IPS DF 4.7 (cell line): Measurements from ENCODE around the gene ARIH2.
"Not testable (repeated sequence)": the region's sequence is repeated elsewhere in the genome, so short reads cannot be mapped to it uniquely, and the experiment has no call there.

Experiments
- DNase-seq: peaks from one replicate; pipeline ENCODE4 v3.0.0-alpha.2; 2013; ENCODE audit warnings: low spot score; ENCODE audit errors: extremely low read depth

ARIH2 gene

DNA sequence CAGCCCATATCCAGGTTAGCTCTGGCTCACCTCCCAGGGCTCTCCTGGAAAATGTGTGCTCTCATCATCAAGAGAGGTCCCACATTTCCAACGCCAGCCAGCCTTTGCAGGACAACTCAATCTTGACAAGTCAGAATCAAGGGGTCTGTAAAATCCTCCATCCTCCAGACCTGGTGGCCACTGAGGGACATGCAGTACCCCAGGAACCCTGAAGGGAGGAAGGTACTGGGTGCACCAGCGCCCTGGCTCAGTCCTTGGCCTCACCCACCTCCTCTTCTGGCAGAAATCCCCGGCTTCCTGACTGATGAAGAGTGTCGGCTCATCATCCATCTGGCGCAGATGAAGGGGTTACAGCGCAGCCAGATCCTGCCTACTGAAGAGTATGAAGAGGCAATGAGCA lies 82.5 kb downstream of the ARIH2 start:
- no peak for DNase-seq

DNA sequence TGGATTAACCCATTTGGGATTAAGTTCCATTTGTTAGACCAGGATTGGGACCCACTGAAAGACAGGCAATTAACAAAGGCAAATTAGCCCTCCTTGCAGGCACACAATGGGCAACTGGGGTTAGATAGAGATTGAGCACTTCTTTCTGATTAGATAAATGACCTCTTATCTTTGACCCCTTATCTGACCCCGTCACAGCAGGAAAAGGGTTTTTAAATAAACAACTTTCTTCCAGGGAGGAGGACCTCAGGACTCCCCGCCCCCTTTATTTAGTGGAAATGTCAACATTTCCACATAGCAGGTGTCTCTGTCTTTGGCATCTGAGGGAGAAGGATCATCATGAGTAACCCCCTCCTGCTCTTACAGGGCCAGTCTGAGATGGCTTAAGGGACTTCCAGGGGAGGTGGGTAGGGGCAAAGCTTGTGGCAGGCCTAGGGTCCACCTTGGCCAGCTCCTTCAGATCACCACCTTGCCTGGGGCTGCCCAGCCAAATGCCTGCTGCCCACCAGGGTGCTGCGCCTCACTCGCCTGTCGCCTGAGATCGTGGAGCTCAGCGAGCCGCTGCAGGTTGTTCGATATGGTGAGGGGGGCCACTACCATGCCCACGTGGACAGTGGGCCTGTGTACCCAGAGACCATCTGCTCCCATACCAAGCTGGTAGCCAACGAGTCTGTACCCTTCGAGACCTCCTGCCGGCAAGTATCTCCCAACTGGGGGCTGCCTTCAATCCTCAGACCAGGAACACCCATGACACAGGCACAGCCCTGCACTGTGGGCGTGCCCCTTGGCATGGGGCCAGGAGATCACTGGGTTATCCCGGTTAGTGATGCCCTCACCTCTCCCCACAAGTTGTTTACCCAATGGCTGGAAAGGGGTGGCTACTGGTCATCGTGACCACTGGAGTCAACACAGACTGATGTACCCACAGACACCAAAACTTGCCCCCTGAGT lies 86.0 kb downstream of the ARIH2 start:
- no peak for DNase-seq

- DNase-seq = no peak
Observed at GRCh38 chr3:49005303-49005680, 86.7 kb downstream of the ARIH2 start.

GRCh38 chr3:49005998-49006397 lies 87.4 kb downstream of the ARIH2 start:
- no peak for DNase-seq

DNA sequence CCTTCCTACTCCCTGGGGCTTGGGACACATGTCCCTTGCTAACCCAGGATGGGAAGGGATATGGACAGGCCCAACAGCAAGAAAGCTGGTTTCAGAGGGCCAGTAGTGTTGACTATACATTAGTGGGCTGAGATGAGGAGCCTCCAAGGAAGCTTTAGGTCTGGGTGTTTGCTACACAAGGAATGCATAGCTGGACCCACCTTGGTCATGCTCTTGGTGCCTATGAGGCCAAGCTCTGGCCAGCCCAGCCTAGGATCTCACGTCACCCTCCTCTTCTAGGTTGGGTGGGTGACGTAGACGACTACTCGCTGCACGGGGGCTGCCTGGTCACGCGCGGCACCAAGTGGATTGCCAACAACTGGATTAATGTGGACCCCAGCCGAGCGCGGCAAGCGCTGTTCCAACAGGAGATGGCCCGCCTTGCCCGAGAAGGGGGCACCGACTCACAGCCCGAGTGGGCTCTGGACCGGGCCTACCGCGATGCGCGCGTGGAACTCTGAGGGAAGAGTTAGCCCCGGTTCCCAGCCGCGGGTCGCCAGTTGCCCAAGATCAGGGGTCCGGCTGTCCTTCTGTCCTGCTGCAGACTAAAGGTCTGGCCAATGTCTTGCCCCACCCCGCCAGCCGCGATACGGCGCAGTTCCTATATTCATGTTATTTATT lies 87.9 kb downstream of the ARIH2 start:
- no peak for DNase-seq

DNA sequence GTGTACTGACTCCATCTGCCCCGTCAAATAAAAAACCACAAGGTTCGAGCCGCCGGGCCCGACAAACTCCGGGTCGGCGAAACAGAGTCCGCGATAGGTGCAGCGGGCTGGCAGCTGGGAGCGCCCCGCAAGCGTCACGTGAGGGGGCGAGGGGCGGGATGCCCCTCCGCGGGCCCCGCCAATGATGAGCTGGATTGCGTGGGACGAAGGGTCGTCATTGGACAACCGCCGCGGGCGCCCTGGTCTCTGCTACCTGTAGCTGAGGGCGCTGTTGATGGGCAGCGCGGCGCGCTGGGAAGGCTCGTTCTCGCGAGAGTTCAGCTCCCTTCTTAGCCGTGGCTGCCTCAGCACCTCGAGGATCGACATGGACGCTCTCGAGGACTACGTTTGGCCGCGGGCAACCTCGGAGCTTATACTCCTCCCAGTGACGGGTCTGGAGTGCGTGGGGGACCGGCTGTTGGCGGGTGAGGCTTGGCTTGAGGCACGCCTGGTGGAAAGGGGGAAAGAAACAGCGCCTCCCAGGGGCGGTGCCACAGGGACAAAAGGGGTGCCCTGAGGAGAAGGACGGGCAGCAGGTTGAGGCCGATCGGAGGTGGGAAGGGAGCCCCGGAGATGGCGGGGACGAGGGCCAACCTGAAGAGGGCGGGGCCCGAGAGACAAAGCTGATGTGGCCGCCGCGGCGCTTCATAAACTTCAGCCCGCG lies 88.6 kb downstream of the ARIH2 start, which contains the start of gene WDR6:
Gene WDR6, plus strand, starts transcription at position 324 of the 703 bp plus-strand sequence. Its CDS starts 41 bp downstream, at position 365.
- peak; percentile 94 for DNase-seq

DNA sequence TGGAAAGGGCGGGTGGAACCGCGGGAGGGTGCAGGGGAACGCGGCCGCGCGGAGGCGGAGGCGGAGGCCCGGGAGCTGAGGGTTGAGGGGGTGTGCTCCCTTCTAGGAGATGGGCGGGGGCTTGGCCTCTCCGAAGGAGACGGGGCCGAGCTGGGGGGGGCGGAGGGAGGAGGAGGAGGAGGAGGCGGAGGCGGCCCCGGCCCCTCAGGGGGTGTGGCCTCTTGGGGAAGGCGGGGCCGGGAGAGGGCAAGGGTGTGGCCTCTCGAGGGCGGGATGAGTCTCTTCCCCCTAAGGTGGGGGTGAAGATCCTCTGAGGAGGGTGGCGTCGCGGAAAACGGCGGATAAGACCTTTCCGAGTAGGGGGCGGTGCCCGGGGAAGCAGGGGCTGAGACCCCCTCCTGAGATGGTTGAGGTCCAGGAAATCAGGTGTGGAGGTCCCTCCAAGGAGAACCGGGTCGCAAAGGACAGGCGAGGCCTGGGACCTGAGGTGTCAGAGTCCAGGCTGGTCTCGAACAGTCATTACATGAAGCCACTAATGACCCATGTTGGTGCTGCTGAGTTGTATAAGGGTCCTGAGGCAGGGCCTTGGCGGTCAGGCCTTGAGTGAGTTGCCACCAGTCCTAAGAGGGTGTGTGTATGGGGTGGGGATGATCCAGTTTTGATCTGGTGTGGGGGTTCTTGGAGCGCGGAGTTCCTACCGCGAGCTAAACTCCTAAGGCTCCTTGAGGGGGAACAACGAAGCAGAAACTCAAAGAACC lies 89.3 kb downstream of the ARIH2 start:
- no peak for DNase-seq

DNA sequence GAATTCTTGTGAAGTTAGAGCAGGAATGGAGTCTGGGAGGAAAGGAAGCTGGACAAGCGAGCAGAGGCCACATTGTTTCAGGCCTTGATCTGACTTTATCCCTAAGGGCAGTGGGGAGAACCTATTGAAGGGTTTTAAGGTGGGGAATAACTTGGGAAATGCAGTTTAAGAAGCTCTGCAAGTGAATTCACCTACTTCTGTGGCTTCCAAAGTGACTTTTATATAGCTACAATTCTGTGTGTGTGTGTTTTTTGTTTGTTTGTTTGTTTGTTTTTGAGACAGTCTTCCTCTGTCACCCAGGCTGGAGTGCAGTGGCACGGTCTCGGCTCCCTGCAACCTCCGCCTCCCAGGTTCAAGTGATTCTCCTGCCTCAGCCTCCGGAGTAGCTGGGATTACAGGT lies 90.0 kb downstream of the ARIH2 start:
- DNase-seq = not testable (repeated sequence)

DNA sequence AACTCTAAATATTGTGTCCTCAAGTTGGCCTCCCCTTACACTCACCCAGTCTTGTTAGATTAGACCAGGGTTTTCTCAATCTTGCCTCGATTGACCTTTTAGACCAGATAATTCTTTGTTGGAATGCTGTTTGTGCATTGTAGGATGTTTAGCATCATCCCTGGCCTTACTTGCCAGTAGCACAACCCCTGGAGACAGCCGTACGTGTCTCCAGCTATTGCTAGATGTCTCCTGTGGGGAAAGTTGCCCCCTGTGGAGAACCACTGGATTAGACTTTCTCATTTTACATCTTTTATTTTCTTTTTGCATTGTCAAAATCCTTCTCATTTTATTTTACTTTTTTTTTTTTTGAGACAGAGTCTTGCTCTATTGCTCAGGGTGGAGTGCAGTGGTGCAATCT lies 90.8 kb downstream of the ARIH2 start:
- DNase-seq = no peak

GRCh38 chr3:49012441-49013017 lies 93.9 kb downstream of the ARIH2 start:
- DNase-seq = no peak

GRCh38 chr3:49013113-49013737 lies 94.6 kb downstream of the ARIH2 start:
- DNase-seq = no peak

DNA sequence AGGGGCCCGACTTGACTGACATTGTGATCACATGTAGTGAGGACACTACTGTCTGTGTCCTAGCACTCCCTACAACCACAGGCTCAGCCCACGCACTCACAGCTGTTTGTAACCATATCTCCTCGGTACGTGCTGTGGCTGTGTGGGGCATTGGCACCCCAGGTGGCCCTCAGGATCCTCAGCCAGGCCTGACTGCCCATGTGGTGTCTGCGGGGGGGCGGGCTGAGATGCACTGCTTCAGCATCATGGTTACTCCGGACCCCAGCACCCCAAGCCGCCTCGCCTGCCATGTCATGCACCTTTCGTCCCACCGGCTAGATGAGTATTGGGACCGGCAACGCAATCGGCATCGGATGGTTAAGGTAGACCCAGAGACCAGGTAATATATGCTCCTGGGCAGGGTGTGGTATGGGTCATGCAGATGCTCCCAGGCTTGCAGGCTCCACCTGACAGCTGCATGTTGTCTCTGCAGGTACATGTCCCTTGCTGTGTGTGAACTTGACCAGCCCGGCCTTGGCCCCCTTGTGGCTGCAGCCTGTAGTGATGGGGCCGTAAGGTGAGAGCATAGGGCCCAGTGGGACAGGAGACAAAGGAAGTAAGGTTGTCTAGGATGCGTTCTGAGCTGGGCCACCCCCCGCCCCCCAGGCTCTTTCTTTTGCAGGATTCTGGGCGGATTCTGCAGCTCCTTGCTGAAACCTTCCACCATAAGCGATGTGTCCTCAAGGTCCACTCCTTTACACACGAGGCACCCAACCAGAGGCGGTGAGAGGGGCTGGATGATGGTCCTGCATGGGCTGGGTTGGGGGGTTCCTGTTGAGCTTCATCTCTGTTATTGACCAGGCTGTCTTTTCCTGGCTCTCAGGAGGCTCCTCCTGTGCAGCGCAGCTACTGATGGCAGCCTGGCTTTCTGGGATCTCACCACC lies 95.4 kb downstream of the ARIH2 start:
- DNase-seq = no peak

DNA sequence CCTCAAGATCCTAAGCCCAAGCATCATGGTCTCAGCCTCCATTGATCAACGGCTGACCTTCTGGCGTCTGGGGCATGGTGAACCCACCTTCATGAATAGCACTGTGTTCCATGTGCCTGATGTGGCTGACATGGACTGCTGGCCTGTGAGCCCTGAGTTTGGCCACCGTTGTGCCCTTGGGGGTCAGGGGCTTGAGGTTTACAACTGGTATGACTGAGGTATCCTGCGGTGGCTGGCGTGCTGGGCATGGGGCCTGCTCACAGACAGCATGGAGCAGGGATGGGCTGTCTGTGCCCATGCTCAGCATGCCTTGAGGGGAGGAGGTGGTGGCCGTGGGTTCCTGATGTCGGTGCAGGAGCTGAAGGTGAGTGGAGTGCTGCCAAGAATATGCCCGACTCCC lies 96.4 kb downstream of the ARIH2 start:
- DNase-seq = no peak

DNA sequence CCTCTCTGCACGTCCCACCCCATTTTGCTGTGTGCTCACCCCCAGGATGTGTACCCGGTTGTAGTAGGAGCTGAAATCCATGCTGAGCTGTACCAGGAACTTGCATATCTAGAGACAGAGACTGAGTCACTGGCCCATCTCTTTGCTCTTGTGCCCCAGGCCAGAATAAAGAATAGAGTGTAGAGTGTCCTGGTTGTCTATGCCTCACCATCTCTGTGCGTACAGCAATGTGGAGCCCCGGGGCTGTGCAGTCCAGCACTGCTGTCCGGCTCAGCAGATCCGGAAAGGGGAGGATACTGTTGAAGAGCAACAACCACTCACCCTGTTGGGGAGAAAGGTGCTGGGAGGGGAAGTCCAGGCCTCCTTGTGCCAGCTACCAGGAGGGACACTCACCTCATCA lies 97.1 kb downstream of the ARIH2 start:
- no peak for DNase-seq

DNA sequence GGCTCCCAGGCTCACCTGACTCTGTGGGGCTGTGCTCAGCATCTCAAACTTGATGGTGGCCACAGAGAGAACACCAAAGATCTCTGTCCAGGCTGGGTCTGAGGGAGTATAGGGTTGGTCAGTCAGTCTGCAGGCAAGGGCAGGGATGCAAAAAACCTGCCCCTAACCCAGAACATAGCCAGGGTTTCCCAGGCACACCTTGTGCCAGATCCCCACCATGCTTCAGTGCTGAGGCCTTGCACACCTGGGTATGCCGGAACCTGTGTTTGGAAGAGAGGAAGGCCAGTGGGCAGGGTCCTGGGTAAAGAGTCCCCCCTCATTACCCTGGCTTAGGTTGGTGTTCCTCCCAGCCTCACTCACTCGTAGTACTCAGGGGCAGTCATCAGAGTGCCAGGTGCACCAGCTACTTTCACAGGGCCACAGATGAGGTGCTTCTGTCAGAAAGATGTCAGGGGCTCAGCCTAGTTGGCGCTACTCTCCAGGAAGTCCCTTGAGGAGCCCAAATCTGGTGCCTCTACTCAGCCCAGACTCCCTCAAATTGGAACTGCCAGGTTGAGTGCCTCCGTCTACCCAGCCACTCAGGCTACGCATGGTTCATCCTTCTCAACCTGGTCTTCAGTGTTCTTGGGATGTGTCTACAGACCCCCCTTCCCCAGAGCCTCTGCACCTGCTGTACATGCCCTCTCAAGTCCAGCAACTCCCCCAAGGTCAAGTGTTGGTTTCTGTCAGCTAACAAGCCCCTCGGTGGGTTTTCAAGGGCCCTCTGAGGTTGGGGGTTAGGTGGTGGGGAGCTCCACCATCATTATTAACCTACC lies 98.0 kb downstream of the ARIH2 start:
- no peak for DNase-seq

DNA sequence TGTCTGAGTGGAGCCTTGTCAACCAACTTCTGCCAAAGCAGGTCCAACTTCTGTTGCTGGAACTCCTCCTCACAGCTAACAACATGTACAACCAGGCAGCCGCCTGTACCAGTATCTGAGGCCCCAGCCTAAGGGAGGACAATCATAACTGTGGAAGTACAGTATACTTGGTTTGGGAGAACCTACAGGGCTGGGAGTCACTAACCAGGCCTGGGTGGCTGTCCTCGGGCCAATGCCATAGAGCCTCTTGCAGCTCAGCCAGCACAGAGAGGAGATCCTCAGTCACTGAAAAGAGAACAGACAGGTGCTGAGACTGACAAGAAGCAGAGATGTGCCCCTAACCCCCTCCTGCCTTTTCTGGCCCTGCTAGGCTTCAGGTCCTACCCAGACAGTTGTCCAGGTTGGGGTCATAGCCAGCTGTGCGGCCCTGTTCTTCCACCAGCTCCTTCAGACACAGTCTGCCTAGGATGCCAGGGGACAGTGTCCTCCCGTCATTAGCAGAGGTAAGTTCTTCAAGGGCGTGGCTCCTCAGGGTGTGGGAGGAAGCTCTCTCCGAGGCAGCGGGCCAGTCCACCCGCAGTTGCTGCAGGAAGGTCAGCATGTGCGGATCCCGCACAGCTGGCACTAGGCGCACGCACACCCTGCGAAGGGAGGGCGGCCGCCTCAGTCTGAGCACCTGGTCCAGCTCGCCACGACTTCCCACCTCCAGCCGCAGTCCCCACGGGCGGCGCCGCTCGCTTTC lies 98.8 kb downstream of the ARIH2 start:
- DNase-seq = no peak

DNA sequence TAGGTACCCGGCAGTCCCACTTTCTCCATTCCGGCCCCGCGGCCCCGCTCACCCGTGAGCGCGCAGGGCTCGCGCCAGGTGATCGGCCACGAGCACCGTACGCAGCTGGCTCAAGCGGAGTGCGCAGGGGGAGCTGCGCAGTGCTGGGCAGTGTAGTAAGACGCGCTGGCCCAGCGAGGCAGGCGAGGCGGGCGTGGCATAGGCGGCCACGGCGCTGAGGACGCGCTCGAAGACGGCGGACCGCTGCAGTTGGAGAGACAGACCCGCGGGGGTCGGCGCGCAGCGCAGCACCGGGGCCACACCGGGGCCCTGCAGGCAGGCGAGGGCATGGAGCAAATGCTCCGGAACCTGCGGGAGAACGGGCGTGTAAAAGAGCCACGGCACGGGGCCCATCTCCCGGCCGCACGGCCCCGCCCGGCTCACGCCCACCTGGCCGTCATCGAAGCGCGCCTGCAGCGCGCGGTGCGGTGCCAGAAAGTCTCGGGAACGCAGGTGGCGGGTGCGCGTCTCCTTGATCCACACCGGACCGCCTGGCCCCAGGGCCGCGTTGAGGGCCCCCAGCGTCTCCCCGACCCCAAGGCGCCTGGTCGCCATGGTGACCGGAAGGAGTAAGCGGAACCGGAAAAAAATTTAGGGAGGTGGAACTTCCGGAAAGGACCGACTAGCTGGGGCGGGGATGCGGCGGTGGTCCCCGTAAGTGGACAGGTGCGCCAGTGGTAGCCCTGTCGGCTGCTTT lies 99.5 kb downstream of the ARIH2 start, which contains the start of gene DALRD3:
Gene DALRD3, minus strand, starts transcription at position 610 of the 736 bp plus-strand sequence. Its CDS starts 16 bp downstream, at position 594.
- no peak for DNase-seq
